K562 (cell line): ENCODE data around the gene GABARAPL2. TPM values are rescaled to one million over a fixed set of nuclear protein-coding genes. Genes with fewer than 3 reads are reported as not detected.

Experiments used
- CSDE1 ChIP-seq, 2 experiments: fragments of 450-650 bp; IDR thresholded peaks; 2 replicates each; pipeline ENCODE4 v1.6.1; 2016; ENCODE audit warnings: mild to moderate bottlenecking in 1 of 2
- FOSL1 ChIP-seq: fragments of 200-800 bp; sonication (Bioruptor generic); conservative IDR thresholded peaks from 2 replicates; pipeline ENCODE4 v1.6.1; 2016; ENCODE audit warnings: missing genetic modification characterization, missing compliant biosample characterization
- GABPB1 ChIP-seq: sonication (generic); formaldehyde crosslinking; IDR thresholded peaks from 2 replicates; pipeline ENCODE4 v1.8.0; 2022; ENCODE audit warnings: mild to moderate bottlenecking, missing genetic modification reagents
- HES1 ChIP-seq: fragments of 450-650 bp; IDR thresholded peaks from 2 replicates; pipeline ENCODE4 v1.6.1; 2016; ENCODE audit warnings: low read depth, mild to moderate bottlenecking, moderate library complexity
- HEY1 ChIP-seq: fragments of 250-450 bp; sonication (Bioruptor Pico); IDR thresholded peaks from 2 replicates; pipeline ENCODE4 v1.5.0; 2020; ENCODE audit warnings: mild to moderate bottlenecking, moderate library complexity, borderline replicate concordance
- JUND ChIP-seq, 2 experiments: IDR thresholded peaks; 2 replicates in 1 of 2; 3 replicates in 1 of 2; pipeline ENCODE4 v1.6.1; 2011; ENCODE audit warnings: borderline replicate concordance in 2 of 2, low read depth in 2 of 2, low read length in 2 of 2, improper control_type of control experiment in 1 of 2, missing biosample characterization in 1 of 2, missing genetic modification characterization in 1 of 2, missing genetic modification reagents in 1 of 2
- MTA2 ChIP-seq: fragments of 450-650 bp; IDR thresholded peaks from 2 replicates; pipeline ENCODE4 v1.6.1; 2016; ENCODE audit warnings: low read depth
- NR4A1 ChIP-seq, 2 experiments: fragments of 250-450 bp in 1 of 2; fragments of 450-650 bp in 1 of 2; sonication (Bioruptor Pico) in 1 of 2; IDR thresholded peaks; 2 replicates each; pipeline versions ENCODE4 v1.4.0 to v1.6.1; 2016 to 2020; ENCODE audit warnings: mild to moderate bottlenecking in 2 of 2, missing compliant biosample characterization in 1 of 2, missing genetic modification characterization in 1 of 2, moderate library complexity in 1 of 2
- NUFIP1 ChIP-seq: fragments of 450-650 bp; IDR thresholded peaks from 2 replicates; pipeline ENCODE4 v1.6.1; 2018; ENCODE audit not compliant: partially characterized antibody
- PTBP1 ChIP-seq: fragments of 200-400 bp; formaldehyde crosslinking; IDR thresholded peaks from 2 replicates; pipeline ENCODE4 v1.6.1; 2017; ENCODE audit warnings: low read depth, low read length
- RAD51 ChIP-seq: fragments of 450-650 bp; IDR thresholded peaks from 2 replicates; pipeline ENCODE4 v1.7.1; 2016; ENCODE audit warnings: low read depth, mild to moderate bottlenecking, borderline replicate concordance
- TBP ChIP-seq: optimal IDR thresholded peaks from 2 replicates; pipeline ENCODE3; 2011; ENCODE audit warnings: low read depth, low read length, improper control_type of control experiment
- polyA plus RNA-seq, 8 experiments: library from polyadenylated mRNA; depleted of rRNA in 4 of 8; stranded (reverse) in 5 of 8; unstranded in 3 of 8; fragments of >200 nt; fragmentation: Nextera tagmentation in 2 of 8; fragmentation: Illumina TruSeq in 1 of 8; extraction: Ambion mirVana in 2 of 8; extraction: Trizol in 1 of 8; gene quantifications; 2 replicates each; pipeline versions ENCODE4 v1.2.1 to v1.2.3, GENCODE V29; 2011 to 2014; ENCODE audit warnings: inconsistent platforms in 1 of 8, missing spikeins in 1 of 8
- total RNA-seq, 7 experiments: library from RNA; depleted of rRNA in 6 of 7; stranded (reverse); fragments of >200 nt in 6 of 7; fragmentation: Illumina TruSeq in 2 of 7; extraction: Trizol in 2 of 7; gene quantifications; 2 replicates each; pipeline versions ENCODE4 v1.2.1 to v1.2.3, GENCODE V29; 2011 to 2021; ENCODE audit warnings: low replicate concordance in 1 of 7
- TF ChIP-seq, protein P1 (sequence below): fragments of 450-650 bp; IDR thresholded peaks from 2 replicates; pipeline ENCODE4 v1.6.1; 2018; ENCODE audit not compliant: partially characterized antibody
- TF ChIP-seq, protein P2 (sequence below): fragments of 450-650 bp; formaldehyde crosslinking; IDR thresholded peaks from 2 replicates; pipeline ENCODE4 v1.4.0; 2020; ENCODE audit warnings: mild to moderate bottlenecking
- TF ChIP-seq, protein P3 (sequence below): fragments of 450-650 bp; formaldehyde crosslinking; IDR thresholded peaks from 2 replicates; pipeline ENCODE4 v1.4.0; 2020; ENCODE audit warnings: mild to moderate bottlenecking, moderate library complexity

Gene GABARAPL2
- total and polyA plus RNA-seq, 9 of the 15 experiments (the other 6 are each of a cell fraction or from before 2014, with no cell fraction given), result 42.1 to 288 (median 91.8) TPM

GRCh38 chr16:75620326-75621169 lies 54.4 kb downstream of the GABARAPL2 start (continued):
- TF ChIP-seq, protein P1, sequence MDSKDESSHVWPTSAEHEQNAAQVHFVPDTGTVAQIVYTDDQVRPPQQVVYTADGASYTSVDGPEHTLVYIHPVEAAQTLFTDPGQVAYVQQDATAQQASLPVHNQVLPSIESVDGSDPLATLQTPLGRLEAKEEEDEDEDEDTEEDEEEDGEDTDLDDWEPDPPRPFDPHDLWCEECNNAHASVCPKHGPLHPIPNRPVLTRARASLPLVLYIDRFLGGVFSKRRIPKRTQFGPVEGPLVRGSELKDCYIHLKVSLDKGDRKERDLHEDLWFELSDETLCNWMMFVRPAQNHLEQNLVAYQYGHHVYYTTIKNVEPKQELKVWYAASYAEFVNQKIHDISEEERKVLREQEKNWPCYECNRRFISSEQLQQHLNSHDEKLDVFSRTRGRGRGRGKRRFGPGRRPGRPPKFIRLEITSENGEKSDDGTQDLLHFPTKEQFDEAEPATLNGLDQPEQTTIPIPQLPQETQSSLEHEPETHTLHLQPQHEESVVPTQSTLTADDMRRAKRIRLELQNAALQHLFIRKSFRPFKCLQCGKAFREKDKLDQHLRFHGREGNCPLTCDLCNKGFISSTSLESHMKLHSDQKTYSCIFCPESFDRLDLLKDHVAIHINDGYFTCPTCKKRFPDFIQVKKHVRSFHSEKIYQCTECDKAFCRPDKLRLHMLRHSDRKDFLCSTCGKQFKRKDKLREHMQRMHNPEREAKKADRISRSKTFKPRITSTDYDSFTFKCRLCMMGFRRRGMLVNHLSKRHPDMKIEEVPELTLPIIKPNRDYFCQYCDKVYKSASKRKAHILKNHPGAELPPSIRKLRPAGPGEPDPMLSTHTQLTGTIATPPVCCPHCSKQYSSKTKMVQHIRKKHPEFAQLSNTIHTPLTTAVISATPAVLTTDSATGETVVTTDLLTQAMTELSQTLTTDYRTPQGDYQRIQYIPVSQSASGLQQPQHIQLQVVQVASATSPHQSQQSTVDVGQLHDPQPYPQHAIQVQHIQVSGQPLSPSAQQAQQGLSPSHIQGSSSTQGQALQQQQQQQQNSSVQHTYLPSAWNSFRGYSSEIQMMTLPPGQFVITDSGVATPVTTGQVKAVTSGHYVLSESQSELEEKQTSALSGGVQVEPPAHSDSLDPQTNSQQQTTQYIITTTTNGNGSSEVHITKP, result no peak
- TF ChIP-seq TBP, result no peak
- 0 out of 2 replicates have a peak, but pooled peaks have one; percentile 19 for TF ChIP-seq HES1
- no peak for TF ChIP-seq PTBP1
- 0 out of 2 replicates have a peak, but pooled peaks have one; percentile 18 for TF ChIP-seq GABPB1 (CRISPR knock-in tag)
- TF ChIP-seq RAD51, result no peak; the same call in 1 of the 2 replicates
- no peak for TF ChIP-seq HEY1 (CRISPR knock-in tag)
- peak; percentile 52; the same call in 1 of the 2 replicates for TF ChIP-seq FOSL1
- TF ChIP-seq JUND (IDR thresholded peaks at IDR 0.05; ENCODE audit: borderline replicate concordance, low read depth, low read length), result peak; percentile 44; the same call in 1 of the 2 replicates
- 0 out of 3 replicates have a peak, but pooled peaks have one; percentile 7 for TF ChIP-seq JUND (tag; IDR thresholded peaks at IDR 0.05; ENCODE audit: borderline replicate concordance, low read depth, low read length)
- TF ChIP-seq NUFIP1, result no peak
- TF ChIP-seq, protein P2, sequence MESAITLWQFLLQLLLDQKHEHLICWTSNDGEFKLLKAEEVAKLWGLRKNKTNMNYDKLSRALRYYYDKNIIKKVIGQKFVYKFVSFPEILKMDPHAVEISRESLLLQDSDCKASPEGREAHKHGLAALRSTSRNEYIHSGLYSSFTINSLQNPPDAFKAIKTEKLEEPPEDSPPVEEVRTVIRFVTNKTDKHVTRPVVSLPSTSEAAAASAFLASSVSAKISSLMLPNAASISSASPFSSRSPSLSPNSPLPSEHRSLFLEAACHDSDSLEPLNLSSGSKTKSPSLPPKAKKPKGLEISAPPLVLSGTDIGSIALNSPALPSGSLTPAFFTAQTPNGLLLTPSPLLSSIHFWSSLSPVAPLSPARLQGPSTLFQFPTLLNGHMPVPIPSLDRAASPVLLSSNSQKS (CRISPR knock-in tag), result 0 out of 2 replicates have a peak, but pooled peaks have one; percentile 23
- TF ChIP-seq MTA2, result peak; percentile 50; the same call in 1 of the 2 replicates
- TF ChIP-seq, protein P3, sequence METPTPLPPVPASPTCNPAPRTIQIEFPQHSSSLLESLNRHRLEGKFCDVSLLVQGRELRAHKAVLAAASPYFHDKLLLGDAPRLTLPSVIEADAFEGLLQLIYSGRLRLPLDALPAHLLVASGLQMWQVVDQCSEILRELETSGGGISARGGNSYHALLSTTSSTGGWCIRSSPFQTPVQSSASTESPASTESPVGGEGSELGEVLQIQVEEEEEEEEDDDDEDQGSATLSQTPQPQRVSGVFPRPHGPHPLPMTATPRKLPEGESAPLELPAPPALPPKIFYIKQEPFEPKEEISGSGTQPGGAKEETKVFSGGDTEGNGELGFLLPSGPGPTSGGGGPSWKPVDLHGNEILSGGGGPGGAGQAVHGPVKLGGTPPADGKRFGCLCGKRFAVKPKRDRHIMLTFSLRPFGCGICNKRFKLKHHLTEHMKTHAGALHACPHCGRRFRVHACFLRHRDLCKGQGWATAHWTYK, result no peak
- TF ChIP-seq NR4A1 (CRISPR knock-in tag; IDR thresholded peaks at IDR 0.05), result no peak
- TF ChIP-seq NR4A1 (tag; IDR thresholded peaks at IDR 0.05), result no peak
- TF ChIP-seq CSDE1 (IDR thresholded peaks at IDR 0.05), result peak in 1 of 2 experiments; percentile 29; a peak in 1 of 4 replicates
